Measurements from ENCODE around the gene TMEM125.

GRCh38 chr1:43305926-43306687, 36.3 kb downstream of the TMEM125 start:
- TF ChIP-seq CTCF (IDR thresholded peaks at IDR 0.05) (no peak), POLR2A (IDR thresholded peaks at IDR 0.05) (no peak)

All from heart left ventricle (tissue), 13 donors.